HG02571 (cell line): ENCODE data around the gene C6orf132.

Experiments used
- ATAC-seq: cut with Tn5 transposase; IDR thresholded peaks from one replicate; pipeline ENCODE4 v1.9.1; 2021; ENCODE audit warnings: mild to moderate bottlenecking, moderate library complexity; ENCODE audit not compliant: unreplicated experiment

The C6orf132 gene

GRCh38 chr6:42108071-42108470 is 34.3 kb downstream of the C6orf132 start:
- no peak for ATAC-seq

GRCh38 chr6:42106112-42107023 is 36.1 kb downstream of the C6orf132 start:
- no peak for ATAC-seq

GRCh38 chr6:42105709-42106108 is 36.7 kb downstream of the C6orf132 start:
- no peak for ATAC-seq

- no peak for ATAC-seq
Observed at GRCh38 chr6:42105156-42105648, 37.2 kb downstream of the C6orf132 start.

GRCh38 chr6:42104804-42105125 is 37.7 kb downstream of the C6orf132 start:
- no peak for ATAC-seq

GRCh38 chr6:42104095-42104803 is 38.2 kb downstream of the C6orf132 start:
- ATAC-seq, result no peak

GRCh38 chr6:42103753-42104094 is 38.7 kb downstream of the C6orf132 start:
- no peak for ATAC-seq

GRCh38 chr6:42103216-42103615 is 39.2 kb downstream of the C6orf132 start:
- no peak for ATAC-seq

GRCh38 chr6:42101186-42101657 is 41.2 kb downstream of the C6orf132 start:
- no peak for ATAC-seq

- ATAC-seq, result no peak
Observed at GRCh38 chr6:42100029-42100901, 42.2 kb downstream of the C6orf132 start.

- no peak for ATAC-seq
Observed at GRCh38 chr6:42099340-42100028, 42.9 kb downstream of the C6orf132 start.

- ATAC-seq, result no peak
Observed at GRCh38 chr6:42095776-42096541, 46.5 kb downstream of the C6orf132 start.

- ATAC-seq, result no peak
Observed at GRCh38 chr6:42095094-42095493, 47.3 kb downstream of the C6orf132 start.

GRCh38 chr6:42093582-42094329 is 48.7 kb downstream of the C6orf132 start:
- no peak for ATAC-seq

GRCh38 chr6:42091718-42092023 is 50.7 kb downstream of the C6orf132 start:
- no peak for ATAC-seq

- no peak for ATAC-seq
Observed at GRCh38 chr6:42090819-42091717, 51.4 kb downstream of the C6orf132 start.

GRCh38 chr6:42088101-42088591 is 54.3 kb downstream of the C6orf132 start:
- ATAC-seq, result no peak
